ENCODE data around the gene KCNMB2.

The KCNMB2 gene

GRCh38 chr3:178748874-178749273 lies 212.6 kb downstream of the KCNMB2 start:
- peaks cover 9% of the 10 kb centered on the region for H3K4me1 ChIP-seq (ENCODE audit: low read length)
- no peak overlapping the region for H2AFZ ChIP-seq (ENCODE audit: low read depth, low read length)
- H3K9ac ChIP-seq (ENCODE audit: low read length): no peak overlapping the region
- H3K27ac ChIP-seq (ENCODE audit: low read length): no peak overlapping the region
- H3K9me3 ChIP-seq (ENCODE audit: insufficient read depth, low read length): no peaks in the 10 kb centered on the region
- no peaks in the 10 kb centered on the region for H3K27me3 ChIP-seq (ENCODE audit: low read depth, low read length)
- no peak overlapping the region for H3K4me3 ChIP-seq (ENCODE audit: low read length)
- H3K4me2 ChIP-seq (ENCODE audit: low read length): no peak overlapping the region
- peaks cover 8% of the 10 kb centered on the region for H3K36me3 ChIP-seq (replicated peaks; ENCODE audit: low read depth, low read length)
- no peaks in the 10 kb centered on the region for H4K20me1 ChIP-seq (ENCODE audit: insufficient read depth, low read length)
- TF ChIP-seq, protein P1, sequence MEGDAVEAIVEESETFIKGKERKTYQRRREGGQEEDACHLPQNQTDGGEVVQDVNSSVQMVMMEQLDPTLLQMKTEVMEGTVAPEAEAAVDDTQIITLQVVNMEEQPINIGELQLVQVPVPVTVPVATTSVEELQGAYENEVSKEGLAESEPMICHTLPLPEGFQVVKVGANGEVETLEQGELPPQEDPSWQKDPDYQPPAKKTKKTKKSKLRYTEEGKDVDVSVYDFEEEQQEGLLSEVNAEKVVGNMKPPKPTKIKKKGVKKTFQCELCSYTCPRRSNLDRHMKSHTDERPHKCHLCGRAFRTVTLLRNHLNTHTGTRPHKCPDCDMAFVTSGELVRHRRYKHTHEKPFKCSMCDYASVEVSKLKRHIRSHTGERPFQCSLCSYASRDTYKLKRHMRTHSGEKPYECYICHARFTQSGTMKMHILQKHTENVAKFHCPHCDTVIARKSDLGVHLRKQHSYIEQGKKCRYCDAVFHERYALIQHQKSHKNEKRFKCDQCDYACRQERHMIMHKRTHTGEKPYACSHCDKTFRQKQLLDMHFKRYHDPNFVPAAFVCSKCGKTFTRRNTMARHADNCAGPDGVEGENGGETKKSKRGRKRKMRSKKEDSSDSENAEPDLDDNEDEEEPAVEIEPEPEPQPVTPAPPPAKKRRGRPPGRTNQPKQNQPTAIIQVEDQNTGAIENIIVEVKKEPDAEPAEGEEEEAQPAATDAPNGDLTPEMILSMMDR (IDR thresholded peaks at IDR 0.05; ENCODE audit: low read depth, low read length): no peak
- TF ChIP-seq EZH2phosphoT487 (IDR thresholded peaks at IDR 0.05; ENCODE audit: low read depth): no peak
- no peaks in the 10 kb centered on the region for H3K79me2 ChIP-seq (ENCODE audit: low read length)

- no peaks in the 10 kb centered on the region for H4K20me1 ChIP-seq (ENCODE audit: insufficient read depth, low read length)
- TF ChIP-seq, protein P1 (IDR thresholded peaks at IDR 0.05; ENCODE audit: low read depth, low read length): no peak
- TF ChIP-seq EZH2phosphoT487 (IDR thresholded peaks at IDR 0.05; ENCODE audit: low read depth): no peak
- no peak overlapping the region for H3K9ac ChIP-seq (ENCODE audit: low read length)
- no peak overlapping the region for H2AFZ ChIP-seq (ENCODE audit: low read depth, low read length)
- H3K27me3 ChIP-seq (ENCODE audit: low read depth, low read length): no peaks in the 10 kb centered on the region
- H3K36me3 ChIP-seq (replicated peaks; ENCODE audit: low read depth, low read length): peaks cover 8% of the 10 kb centered on the region
- no peak overlapping the region for H3K4me2 ChIP-seq (ENCODE audit: low read length)
- H3K4me1 ChIP-seq (ENCODE audit: low read length): peaks cover 9% of the 10 kb centered on the region
- no peaks in the 10 kb centered on the region for H3K79me2 ChIP-seq (ENCODE audit: low read length)
- no peak overlapping the region for H3K27ac ChIP-seq (ENCODE audit: low read length)
- no peaks in the 10 kb centered on the region for H3K9me3 ChIP-seq (ENCODE audit: insufficient read depth, low read length)
- no peak overlapping the region for H3K4me3 ChIP-seq (ENCODE audit: low read length)
Observed at GRCh38 chr3:178749471-178749870, 213.2 kb downstream of the KCNMB2 start.

DNA sequence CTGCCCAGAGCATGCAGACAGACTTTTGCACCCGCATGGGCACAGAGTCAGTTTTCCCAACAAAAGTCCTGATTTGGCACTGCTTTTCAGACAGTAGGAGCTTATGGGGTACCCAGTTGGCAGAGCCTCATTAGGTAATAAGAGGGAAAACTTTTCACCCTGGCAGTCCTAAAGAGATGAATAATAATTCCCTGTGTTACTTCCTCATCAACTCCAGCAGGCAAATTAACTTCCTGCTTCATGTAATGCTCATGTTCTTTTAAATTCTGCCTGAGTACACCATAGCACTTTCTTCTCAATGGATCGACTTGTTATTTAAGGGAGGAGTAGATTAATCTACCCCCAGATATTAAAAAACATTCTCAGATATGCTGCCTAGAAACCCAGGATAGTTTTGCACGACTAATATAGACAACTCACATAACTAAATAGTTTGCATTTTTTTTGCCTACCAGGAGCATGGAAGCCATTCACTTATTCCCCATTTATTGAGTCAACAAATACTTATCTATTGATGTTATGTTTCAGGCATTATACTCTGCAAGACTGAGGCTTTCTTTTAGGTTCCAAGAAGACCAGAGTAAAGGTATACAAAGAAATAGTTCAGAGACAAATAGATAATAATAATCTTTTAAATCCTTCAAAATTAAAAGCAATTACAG lies 214.5 kb downstream of the KCNMB2 start:
- Histone ChIP-seq H4K20me1 (ENCODE audit: insufficient read depth, low read length) (no peaks in the 10 kb centered on the region), H3K36me3 (replicated peaks; ENCODE audit: low read depth, low read length) (peaks cover 8% of the 10 kb centered on the region), H3K27ac (ENCODE audit: low read length) (no peak overlapping the region), H3K4me3 (ENCODE audit: low read length) (no peak overlapping the region), H3K79me2 (ENCODE audit: low read length) (no peaks in the 10 kb centered on the region), H3K27me3 (ENCODE audit: low read depth, low read length) (no peaks in the 10 kb centered on the region), H3K9me3 (ENCODE audit: insufficient read depth, low read length) (no peaks in the 10 kb centered on the region), H2AFZ (ENCODE audit: low read depth, low read length) (no peak overlapping the region), H3K4me2 (ENCODE audit: low read length) (no peak overlapping the region), H3K9ac (ENCODE audit: low read length) (no peak overlapping the region), H3K4me1 (ENCODE audit: low read length) (peaks cover 16% of the 10 kb centered on the region)
- TF ChIP-seq, protein P1 (IDR thresholded peaks at IDR 0.05; ENCODE audit: low read depth, low read length): no peak
- no peak for TF ChIP-seq EZH2phosphoT487 (IDR thresholded peaks at IDR 0.05; ENCODE audit: low read depth)

DNA sequence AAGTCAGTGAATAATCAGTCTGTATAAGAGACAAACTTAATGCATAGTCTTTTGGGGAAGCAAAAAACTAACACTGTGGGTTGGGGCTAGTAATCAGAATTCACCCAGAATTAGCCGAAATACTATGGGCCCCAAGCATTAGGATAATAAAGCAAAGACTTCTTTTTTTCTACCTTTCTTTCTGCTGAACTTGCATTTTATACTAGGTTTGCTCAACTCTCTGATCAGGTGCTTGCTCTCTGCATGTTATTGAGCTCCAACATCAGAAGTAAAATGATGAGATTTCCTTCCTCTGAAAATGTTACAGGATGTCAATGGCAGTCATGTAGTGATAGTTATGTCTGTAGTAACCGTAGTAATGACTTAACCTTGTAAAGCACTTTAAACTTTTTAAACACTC lies 216.6 kb downstream of the KCNMB2 start:
- Histone ChIP-seq H4K20me1 (ENCODE audit: insufficient read depth, low read length) (no peaks in the 10 kb centered on the region), H3K27ac (ENCODE audit: low read length) (no peak overlapping the region), H3K4me3 (ENCODE audit: low read length) (no peak overlapping the region), H3K27me3 (ENCODE audit: low read depth, low read length) (no peaks in the 10 kb centered on the region), H3K36me3 (replicated peaks; ENCODE audit: low read depth, low read length) (peaks cover 2% of the 10 kb centered on the region), H3K4me1 (ENCODE audit: low read length) (peaks cover 16% of the 10 kb centered on the region), H3K4me2 (ENCODE audit: low read length) (no peak overlapping the region), H3K9ac (ENCODE audit: low read length) (no peak overlapping the region), H3K79me2 (ENCODE audit: low read length) (no peaks in the 10 kb centered on the region), H2AFZ (ENCODE audit: low read depth, low read length) (no peak overlapping the region), H3K9me3 (ENCODE audit: insufficient read depth, low read length) (no peaks in the 10 kb centered on the region)
- no peak for TF ChIP-seq EZH2phosphoT487 (IDR thresholded peaks at IDR 0.05; ENCODE audit: low read depth)
- TF ChIP-seq, protein P1 (IDR thresholded peaks at IDR 0.05; ENCODE audit: low read depth, low read length): no peak

Measured in OCI-LY3 (cell line).